Panc1 (cell line): ENCODE data around the gene SNTG2. TPM values are rescaled to one million over a fixed set of nuclear protein-coding genes. Genes with fewer than 3 reads are reported as not detected.

Source experiments
- ATAC-seq: fragments of 200-7000 bp; cut with Tn5 transposase; 2 replicates; pipeline ENCODE4 v1.9.1; 2020; ENCODE audit warnings: mild to moderate bottlenecking, moderate library complexity
- BruUV-seq: library from RNA; stranded (reverse); fragments of 400-500 nt; replicated peaks from 2 replicates; lab custom pipeline; 2021; lab: Mats Ljungman, UMichigan
- CTCF ChIA-PET: fragments of 300-600 bp; sonication (Branson Sonifier 250); formaldehyde crosslinking; loops from one replicate; lab custom pipeline; 2022; ENCODE audit warnings: antibody characterized with exemption; lab: Charles Lee
- POLR2A ChIA-PET: fragments of 300-600 bp; sonication (Branson Sonifier 250); formaldehyde crosslinking; loops from one replicate; lab custom pipeline; 2022; ENCODE audit warnings: antibody characterized with exemption; lab: Charles Lee
- DNase-seq: peaks from one replicate; pipeline ENCODE4 v3.0.0-alpha.2; 2010; ENCODE audit warnings: low read depth, low spot score
- H3K27ac ChIP-seq: 2 replicates; pipeline ENCODE4 v1.5.1; 2011; ENCODE audit warnings: mild to moderate bottlenecking, low read length, inconsistent platforms
- H3K27me3 ChIP-seq: fragments of 200-500 bp; sonication (Bioruptor generic); 2 replicates; pipeline ENCODE4 v1.6.0; 2014; ENCODE audit warnings: low read length, inconsistent platforms; ENCODE audit not compliant: control insufficient read depth, insufficient read depth
- H3K36me3 ChIP-seq: fragments of 200-500 bp; sonication (Bioruptor generic); 2 replicates; pipeline ENCODE4 v1.5.1; 2014; ENCODE audit warnings: inconsistent platforms, mild to moderate bottlenecking, low read length, moderate library complexity; ENCODE audit not compliant: control insufficient read depth, insufficient read depth
- H3K4me1 ChIP-seq: 2 replicates; pipeline ENCODE4 v1.5.1; 2011; ENCODE audit warnings: inconsistent platforms, mild to moderate bottlenecking, low read length, moderate library complexity; ENCODE audit not compliant: control insufficient read depth, insufficient read depth
- H3K4me3 ChIP-seq, 2 experiments: 2 replicates each; pipeline ENCODE4 v1.5.1; 2011 to 2012; ENCODE audit warnings: low read depth in 2 of 2, low read length in 2 of 2, mild to moderate bottlenecking in 2 of 2, inconsistent platforms in 1 of 2, moderate library complexity in 1 of 2
- H3K9me3 ChIP-seq: fragments of 200-500 bp; sonication (Bioruptor generic); 2 replicates; pipeline ENCODE4 v1.5.1; 2014; ENCODE audit warnings: low read depth, mild to moderate bottlenecking, inconsistent platforms, low read length, moderate library complexity; ENCODE audit not compliant: control insufficient read depth, insufficient read depth
- POLR2AphosphoS5 ChIP-seq: IDR thresholded peaks from 2 replicates; pipeline ENCODE4 v1.6.1; 2012; ENCODE audit warnings: mild to moderate bottlenecking, low read depth, low read length, moderate library complexity
- REST ChIP-seq, 2 experiments: IDR thresholded peaks; 2 replicates each; pipeline ENCODE4 v1.6.1; 2011 to 2012; ENCODE audit warnings: low read depth in 2 of 2, control low read depth in 1 of 2, low read length in 1 of 2, mild to moderate bottlenecking in 1 of 2, moderate library complexity in 1 of 2; ENCODE audit not compliant: insufficient read depth in 1 of 2
- SIN3A ChIP-seq: IDR thresholded peaks from 2 replicates; pipeline ENCODE4 v1.6.1; 2012; ENCODE audit warnings: low read depth, mild to moderate bottlenecking, low read length, moderate library complexity, borderline replicate concordance; ENCODE audit not compliant: insufficient read depth
- TCF7L2 ChIP-seq: IDR thresholded peaks from 2 replicates; pipeline ENCODE4 v1.6.1; 2011; ENCODE audit warnings: mild to moderate bottlenecking, low read depth, low read length, inconsistent platforms
- in situ Hi-C: cut with HindIII; loops from 2 replicates; pipeline ENCODE4 v1.10.0; 2016; ENCODE audit warnings: low sequenced_read_pairs, low pct_unique_long_range_greater_than_20kb
- intact Hi-C: fragments of 100-400 bp; cut with micrococcal nuclease; formaldehyde crosslinking; loops from one replicate; pipeline ENCODE4 v1.10.0; 2022; ENCODE audit not compliant: unreplicated experiment
- total RNA-seq: library from RNA; stranded (reverse); gene quantifications from one replicate; pipeline ENCODE4 v1.2.1, GENCODE V29; 2021; ENCODE audit not compliant: unreplicated experiment
- TF ChIP-seq, protein P1 (sequence below): fragments of 450-650 bp; IDR thresholded peaks from 2 replicates; pipeline ENCODE4 v1.5.1; 2017; ENCODE audit warnings: mild to moderate bottlenecking

SNTG2 gene
- total RNA-seq, 1 experiment from 2014 or later, result not detected

- no peak overlapping the region for H3K4me3 ChIP-seq
- TF ChIP-seq TCF7L2 (no peak), POLR2AphosphoS5 (no peak), REST (IDR thresholded peaks at IDR 0.05; ENCODE audit: insufficient read depth in 1 of 2, low read depth in 2 of 2, low read length in 1 of 2) (no peak), SIN3A (no peak)
- TF ChIP-seq, protein P1, sequence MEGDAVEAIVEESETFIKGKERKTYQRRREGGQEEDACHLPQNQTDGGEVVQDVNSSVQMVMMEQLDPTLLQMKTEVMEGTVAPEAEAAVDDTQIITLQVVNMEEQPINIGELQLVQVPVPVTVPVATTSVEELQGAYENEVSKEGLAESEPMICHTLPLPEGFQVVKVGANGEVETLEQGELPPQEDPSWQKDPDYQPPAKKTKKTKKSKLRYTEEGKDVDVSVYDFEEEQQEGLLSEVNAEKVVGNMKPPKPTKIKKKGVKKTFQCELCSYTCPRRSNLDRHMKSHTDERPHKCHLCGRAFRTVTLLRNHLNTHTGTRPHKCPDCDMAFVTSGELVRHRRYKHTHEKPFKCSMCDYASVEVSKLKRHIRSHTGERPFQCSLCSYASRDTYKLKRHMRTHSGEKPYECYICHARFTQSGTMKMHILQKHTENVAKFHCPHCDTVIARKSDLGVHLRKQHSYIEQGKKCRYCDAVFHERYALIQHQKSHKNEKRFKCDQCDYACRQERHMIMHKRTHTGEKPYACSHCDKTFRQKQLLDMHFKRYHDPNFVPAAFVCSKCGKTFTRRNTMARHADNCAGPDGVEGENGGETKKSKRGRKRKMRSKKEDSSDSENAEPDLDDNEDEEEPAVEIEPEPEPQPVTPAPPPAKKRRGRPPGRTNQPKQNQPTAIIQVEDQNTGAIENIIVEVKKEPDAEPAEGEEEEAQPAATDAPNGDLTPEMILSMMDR, result no peak
- intact Hi-C loops, result no loop called here
- H3K4me1 ChIP-seq, result no peaks in the 10 kb centered on the region
- in situ Hi-C loops, result no loop called here
- H3K9me3 ChIP-seq, result no peaks in the 10 kb centered on the region
- no peaks in the 10 kb centered on the region for H3K36me3 ChIP-seq
- POLR2A ChIA-PET, result no interaction called here
- no peak for DNase-seq
- no peak for ATAC-seq
- BruUV-seq, result no TSS peak
- no peaks in the 10 kb centered on the region for H3K27me3 ChIP-seq
- CTCF ChIA-PET, result no interaction called here
- H3K27ac ChIP-seq, result no peak overlapping the region
Observed at GRCh38 chr2:1129982-1130381, 179.3 kb downstream of the SNTG2 start.

- in situ Hi-C loops, result no loop called here
- Histone ChIP-seq H3K4me3 (no peak overlapping the region), H3K4me1 (no peaks in the 10 kb centered on the region), H3K27me3 (no peaks in the 10 kb centered on the region), H3K27ac (no peak overlapping the region), H3K9me3 (no peaks in the 10 kb centered on the region), H3K36me3 (no peaks in the 10 kb centered on the region)
- intact Hi-C loops, result no loop called here
- ATAC-seq (no peak), DNase-seq (no peak)
- TF ChIP-seq TCF7L2 (no peak), POLR2AphosphoS5 (no peak), SIN3A (no peak)
- ChIA-PET CTCF (interaction anchor here (0.6 to 1.6 kb wide), 3 partner anchors 8 to 454 kb away, joined by 3 to 9 read pairs (median 7); no protein-coding TSS in a partner anchor), POLR2A (no interaction called here)
- BruUV-seq, result no TSS peak
Observed at GRCh38 chr2:1130922-1131321, 180.3 kb downstream of the SNTG2 start.

DNA sequence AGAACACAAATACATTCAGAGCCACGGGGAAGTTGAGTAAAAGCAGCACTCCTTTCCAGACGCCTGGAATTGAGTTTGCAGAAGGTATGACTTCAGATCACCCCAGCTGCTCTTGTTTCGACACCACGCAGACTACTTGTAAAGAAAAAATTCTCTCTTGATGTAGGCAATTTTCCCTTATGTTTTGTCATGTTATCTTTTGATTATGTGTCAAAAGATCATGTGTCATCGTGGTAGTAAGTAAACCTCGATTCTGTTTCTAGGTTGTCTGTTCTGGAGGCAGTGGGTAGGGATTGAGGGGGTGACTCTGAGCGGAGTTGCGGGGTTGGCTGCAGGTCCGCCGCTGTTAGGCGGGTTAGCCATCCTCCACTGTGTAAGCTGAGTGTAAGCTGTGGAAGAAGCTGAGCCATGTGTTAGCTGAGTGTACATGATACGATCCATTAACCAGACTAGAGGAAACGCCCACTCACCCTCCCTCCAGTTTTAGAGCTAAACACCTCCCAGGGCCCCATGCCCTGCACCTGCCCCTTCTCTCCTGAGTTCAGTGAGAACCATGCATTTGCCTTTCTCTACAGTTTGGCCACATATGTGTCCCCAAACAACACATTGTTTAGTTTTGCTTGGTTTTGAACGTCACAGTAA, 181.8 kb downstream of the SNTG2 start:
- TF ChIP-seq, protein P1, result no peak
- TF ChIP-seq POLR2AphosphoS5 (no peak), TCF7L2 (no peak), SIN3A (no peak), REST (IDR thresholded peaks at IDR 0.05; ENCODE audit: insufficient read depth in 1 of 2, low read depth in 2 of 2, low read length in 1 of 2) (no peak)
- no peak overlapping the region for H3K27ac ChIP-seq
- ChIA-PET CTCF (interaction anchor here (0.5 to 1.6 kb wide), 2 partner anchors 8 to 262 kb away, joined by 3 to 7 read pairs; no protein-coding TSS in a partner anchor), POLR2A (no interaction called here)
- no peaks in the 10 kb centered on the region for H3K9me3 ChIP-seq
- ATAC-seq, result no peak
- DNase-seq, result no peak
- no peaks in the 10 kb centered on the region for H3K4me1 ChIP-seq
- no TSS peak for BruUV-seq
- intact Hi-C loops (no loop called here), in situ Hi-C loops (no loop called here)
- no peaks in the 10 kb centered on the region for H3K36me3 ChIP-seq
- H3K27me3 ChIP-seq, result no peaks in the 10 kb centered on the region
- no peak overlapping the region for H3K4me3 ChIP-seq
